Keratinocyte (primary cell): ENCODE data around the gene SUFU. TPM values are rescaled to one million over a fixed set of nuclear protein-coding genes. Genes with fewer than 3 reads are reported as not detected.

Experiments used
- DNase-seq: peaks from one replicate; pipeline ENCODE4 v3.0.0-alpha.2; 2011; ENCODE audit warnings: low read depth, missing footprints, low spot score
- FAIRE-seq: peaks from 2 replicates; lab custom pipeline; 2011; peaks lifted over from hg19 to GRCh38; lab: Jason Lieb, UNC
- H2AFZ ChIP-seq: 2 replicates; pipeline ENCODE4 v1.6.0; 2012; ENCODE audit warnings: low read length, control low read depth, inconsistent platforms; ENCODE audit not compliant: control insufficient read depth
- H3K27ac ChIP-seq: 2 replicates; pipeline ENCODE4 v1.5.1; 2011; ENCODE audit warnings: low read length; ENCODE audit not compliant: control insufficient read depth, insufficient read depth
- H3K27me3 ChIP-seq: 3 replicates; pipeline ENCODE4 v1.6.0; 2011; ENCODE audit warnings: low read length; ENCODE audit not compliant: control insufficient read depth, insufficient read depth; ENCODE audit errors: extremely low read depth
- H3K36me3 ChIP-seq, 2 experiments: 2 replicates in 1 of 2; 3 replicates in 1 of 2; pipeline ENCODE4 v1.5.1; 2011; ENCODE audit warnings: low read length in 2 of 2, mild to moderate bottlenecking in 1 of 2; ENCODE audit not compliant: control insufficient read depth in 2 of 2, insufficient read depth in 2 of 2; ENCODE audit errors: extremely low read depth in 1 of 2
- H3K4me1 ChIP-seq: 3 replicates; pipeline ENCODE4 v1.5.1; 2011; ENCODE audit warnings: low read length; ENCODE audit not compliant: control insufficient read depth, insufficient read depth; ENCODE audit errors: extremely low read depth
- H3K4me2 ChIP-seq: 3 replicates; pipeline ENCODE4 v1.6.0; 2011; ENCODE audit warnings: low read depth, low read length; ENCODE audit not compliant: control insufficient read depth, insufficient read depth; ENCODE audit errors: extremely low read depth
- H3K4me3 ChIP-seq, 3 experiments: fragments of 200-600 bp in 1 of 3; sonication (generic) in 1 of 3; 2 replicates in 2 of 3; 3 replicates in 1 of 3; pipeline ENCODE4 v1.5.1; 2011 to 2016; ENCODE audit warnings: low read length in 3 of 3, mild to moderate bottlenecking in 3 of 3, control low read depth in 2 of 3, inconsistent platforms in 1 of 3, low read depth in 1 of 3, mixed read lengths in 1 of 3, mixed run types in 1 of 3, moderate library complexity in 1 of 3; ENCODE audit not compliant: control insufficient read depth in 2 of 3, insufficient read depth in 2 of 3; ENCODE audit errors: extremely low read depth in 1 of 3
- H3K79me2 ChIP-seq: 2 replicates; pipeline ENCODE4 v1.6.0; 2012; ENCODE audit warnings: low read length; ENCODE audit not compliant: control insufficient read depth, insufficient read depth
- H3K9ac ChIP-seq: 3 replicates; pipeline ENCODE4 v1.6.0; 2011; ENCODE audit warnings: low read length; ENCODE audit not compliant: control insufficient read depth, insufficient read depth; ENCODE audit errors: extremely low read depth
- H3K9me1 ChIP-seq: 3 replicates; pipeline ENCODE4 v1.6.0; 2011; ENCODE audit warnings: low read length; ENCODE audit not compliant: control insufficient read depth, insufficient read depth; ENCODE audit errors: extremely low read depth
- H3K9me3 ChIP-seq: 2 replicates; pipeline ENCODE4 v1.5.1; 2012; ENCODE audit warnings: low read depth, low read length; ENCODE audit not compliant: control insufficient read depth
- H4K20me1 ChIP-seq: 3 replicates; pipeline ENCODE4 v1.6.0; 2011; ENCODE audit warnings: low read length; ENCODE audit not compliant: control insufficient read depth, insufficient read depth; ENCODE audit errors: extremely low read depth
- EZH2 ChIP-seq: IDR thresholded peaks from one replicate; pipeline ENCODE4 v1.6.1; 2012; ENCODE audit warnings: inconsistent platforms, mild to moderate bottlenecking, low read length, moderate library complexity
- dilution Hi-C: fragments of 300-500 bp; cut with MboI; formaldehyde crosslinking; loops from one replicate; pipeline ENCODE4 v1.7.0; 2020; ENCODE audit warnings: low sequenced_read_pairs; ENCODE audit not compliant: extremely low pct_ligation_motif_present
- polyA plus RNA-seq, 5 experiments: library from polyadenylated mRNA; depleted of rRNA in 3 of 5; stranded (reverse) in 3 of 5; stranded (forward) in 1 of 5; unstranded in 1 of 5; fragments of >200 nt; gene quantifications; 1 replicate in 1 of 5; 2 replicates in 3 of 5; 3 replicates in 1 of 5; pipeline versions ENCODE4 v1.2.1 to v1.2.3, GENCODE V29; 2011 to 2012; ENCODE audit warnings: missing spikeins in 2 of 5, low read depth in 1 of 5, low replicate concordance in 1 of 5
- TF ChIP-seq, protein P1 (sequence below), 3 experiments: IDR thresholded peaks in 1 of 3; conservative IDR thresholded peaks in 1 of 3; optimal IDR thresholded peaks in 1 of 3; 2 replicates in 2 of 3; 3 replicates in 1 of 3; pipeline versions ENCODE3 to v1.5.1; 2011; ENCODE audit warnings: low read length in 3 of 3, mild to moderate bottlenecking in 3 of 3, moderate library complexity in 2 of 3, control low read depth in 1 of 3, inconsistent platforms in 1 of 3; ENCODE audit not compliant: insufficient read depth in 2 of 3; ENCODE audit errors: extremely low read depth in 1 of 3

Gene SUFU
- polyA plus RNA-seq, 1 donor (not counting 4 experiments of a cell fraction or from before 2014, with no cell fraction given) = 3.7 TPM

- H3K36me3 ChIP-seq = peaks cover 4 to 16% of the 10 kb centered on the region in 2 experiments
- peaks cover 19% of the 10 kb centered on the region for H4K20me1 ChIP-seq
- H3K4me1 ChIP-seq = peaks cover 35% of the 10 kb centered on the region
- no peaks in the 10 kb centered on the region for H3K9me3 ChIP-seq
- no peak for DNase-seq
- no peak for FAIRE-seq
- peak overlapping the region in 1 of 3 experiments; percentile 2 for H3K4me3 ChIP-seq
- dilution Hi-C loops = no loop called here
- H3K9me1 ChIP-seq = peaks cover 2% of the 10 kb centered on the region
- H3K9ac ChIP-seq = peak overlapping the region; percentile 8
- H3K4me2 ChIP-seq = peak overlapping the region; percentile 95
- H3K27me3 ChIP-seq = no peaks in the 10 kb centered on the region
- no peak overlapping the region for H3K27ac ChIP-seq
- TF ChIP-seq, protein P1, sequence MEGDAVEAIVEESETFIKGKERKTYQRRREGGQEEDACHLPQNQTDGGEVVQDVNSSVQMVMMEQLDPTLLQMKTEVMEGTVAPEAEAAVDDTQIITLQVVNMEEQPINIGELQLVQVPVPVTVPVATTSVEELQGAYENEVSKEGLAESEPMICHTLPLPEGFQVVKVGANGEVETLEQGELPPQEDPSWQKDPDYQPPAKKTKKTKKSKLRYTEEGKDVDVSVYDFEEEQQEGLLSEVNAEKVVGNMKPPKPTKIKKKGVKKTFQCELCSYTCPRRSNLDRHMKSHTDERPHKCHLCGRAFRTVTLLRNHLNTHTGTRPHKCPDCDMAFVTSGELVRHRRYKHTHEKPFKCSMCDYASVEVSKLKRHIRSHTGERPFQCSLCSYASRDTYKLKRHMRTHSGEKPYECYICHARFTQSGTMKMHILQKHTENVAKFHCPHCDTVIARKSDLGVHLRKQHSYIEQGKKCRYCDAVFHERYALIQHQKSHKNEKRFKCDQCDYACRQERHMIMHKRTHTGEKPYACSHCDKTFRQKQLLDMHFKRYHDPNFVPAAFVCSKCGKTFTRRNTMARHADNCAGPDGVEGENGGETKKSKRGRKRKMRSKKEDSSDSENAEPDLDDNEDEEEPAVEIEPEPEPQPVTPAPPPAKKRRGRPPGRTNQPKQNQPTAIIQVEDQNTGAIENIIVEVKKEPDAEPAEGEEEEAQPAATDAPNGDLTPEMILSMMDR (optimal IDR thresholded peaks at IDR 0.05 in 1 of 3, IDR thresholded peaks at IDR 0.05 in 1 of 3, conservative IDR thresholded peaks at IDR 0.05 in 1 of 3; ENCODE audit: extremely low read depth in 1 of 3, insufficient read depth in 2 of 3, low read length in 3 of 3) = no peak
- no peak for TF ChIP-seq EZH2
- no peak overlapping the region for H2AFZ ChIP-seq
- H3K79me2 ChIP-seq = peaks cover 80% of the 10 kb centered on the region
Observed at GRCh38 chr10:102648269-102648888, 144.6 kb downstream of the SUFU start.

DNA sequence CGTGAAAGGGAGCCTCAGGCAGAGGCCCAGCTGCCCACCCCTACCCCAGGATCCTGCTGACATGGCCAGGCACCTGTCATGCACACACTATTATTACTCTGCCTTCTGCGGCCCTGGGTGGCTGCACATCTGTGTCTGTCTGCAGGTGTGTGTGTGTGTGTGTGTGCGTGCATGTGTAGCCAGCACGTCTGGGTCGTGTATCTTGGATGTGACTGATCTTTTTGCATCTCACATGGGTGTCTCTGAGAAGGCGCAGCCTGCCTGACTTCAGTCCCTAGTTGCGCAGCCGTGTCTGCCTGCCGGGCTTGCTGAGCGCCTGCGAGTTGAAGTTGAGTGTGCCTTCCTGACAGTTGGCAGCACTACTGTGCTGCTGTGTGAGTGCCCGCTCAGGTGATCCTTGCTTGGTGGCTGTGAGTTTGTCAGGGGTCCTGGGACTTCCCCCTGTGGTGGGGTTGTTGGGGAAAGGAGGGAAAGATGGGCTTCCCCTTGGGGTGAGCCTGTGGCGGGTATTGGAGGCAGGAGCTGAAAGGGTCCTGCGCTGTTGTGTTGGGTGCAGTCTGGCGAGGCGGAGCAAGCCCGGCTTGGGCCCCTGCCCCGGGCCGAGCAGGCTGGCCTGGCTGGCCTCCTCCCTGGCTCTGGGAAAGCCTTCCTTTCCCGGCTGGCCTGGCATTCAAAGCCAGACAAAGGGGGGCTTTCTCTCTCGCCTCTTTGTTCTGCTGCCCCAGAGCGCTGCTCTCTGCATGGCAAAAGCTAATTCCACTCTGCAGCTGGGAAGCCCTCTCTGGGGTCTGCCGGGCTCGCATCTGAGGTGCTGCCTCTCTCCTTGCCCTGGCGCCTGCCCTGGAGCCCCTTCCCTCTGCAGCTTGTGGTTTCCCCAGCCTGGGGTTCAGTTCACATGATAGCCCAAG, 145.4 kb downstream of the SUFU start:
- H3K27ac ChIP-seq = no peak overlapping the region
- dilution Hi-C loops = no loop called here
- DNase-seq = no peak
- no peak for FAIRE-seq
- TF ChIP-seq, protein P1 (optimal IDR thresholded peaks at IDR 0.05 in 1 of 3, IDR thresholded peaks at IDR 0.05 in 1 of 3, conservative IDR thresholded peaks at IDR 0.05 in 1 of 3; ENCODE audit: extremely low read depth in 1 of 3, insufficient read depth in 2 of 3, low read length in 3 of 3) = no peak
- no peak for TF ChIP-seq EZH2
- H3K9me3 ChIP-seq = no peaks in the 10 kb centered on the region
- peaks cover 35% of the 10 kb centered on the region for H3K4me1 ChIP-seq
- H3K79me2 ChIP-seq = peaks cover 84% of the 10 kb centered on the region
- H3K4me3 ChIP-seq = no peak overlapping the region
- H3K9me1 ChIP-seq = peaks cover 2% of the 10 kb centered on the region
- H3K27me3 ChIP-seq = no peaks in the 10 kb centered on the region
- H3K9ac ChIP-seq = no peak overlapping the region
- peaks cover 19% of the 10 kb centered on the region for H4K20me1 ChIP-seq
- peaks cover 9 to 19% of the 10 kb centered on the region in 2 experiments for H3K36me3 ChIP-seq
- H2AFZ ChIP-seq = no peak overlapping the region
- H3K4me2 ChIP-seq = peak overlapping the region; percentile 95
